NCI-H2029 treated with DMSO at 0.1 percent for 48 hours (cell line): ENCODE measurements around the gene SMIM10.
"Not testable (repeated sequence)": the region's sequence is repeated elsewhere in the genome, so short reads cannot be mapped to it uniquely, and the experiment has no call there.

ENCODE experiments used
- DNase-seq: peaks from one replicate; lab custom pipeline; 2025; lab: John Stamatoyannopoulos, UW

The SMIM10 gene

DNA sequence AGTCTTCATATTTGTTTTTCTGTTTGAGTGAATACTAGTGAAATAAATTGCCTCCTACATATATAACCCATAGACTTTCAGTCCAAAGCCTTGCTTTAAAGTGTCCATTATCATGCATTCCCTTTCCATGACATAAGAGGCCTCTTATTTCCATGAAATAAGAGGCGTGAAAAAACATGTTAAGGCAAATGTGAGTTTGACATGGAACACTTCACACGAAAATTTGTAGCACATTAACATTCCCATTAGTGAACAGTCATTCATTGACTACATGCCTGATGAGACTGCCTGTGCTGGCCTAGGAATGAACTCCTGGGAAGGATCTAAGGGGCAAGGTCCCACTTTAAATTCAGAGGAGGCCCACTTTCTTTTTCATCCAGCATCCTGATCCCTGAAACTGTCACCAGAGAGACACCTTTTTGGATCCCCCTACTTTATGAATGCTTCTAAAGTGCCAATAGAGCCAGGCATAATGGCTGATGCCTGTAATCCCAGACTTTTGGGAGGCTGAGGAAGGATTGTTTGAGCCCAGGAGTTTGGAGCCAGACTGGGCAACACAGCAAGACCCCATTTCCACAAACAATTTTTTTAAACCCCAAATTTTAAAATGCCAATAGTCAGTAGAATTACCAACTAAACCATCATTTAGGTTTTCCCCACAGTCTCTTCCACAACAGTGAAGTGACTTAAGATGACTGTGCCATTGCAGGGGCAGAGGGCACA is 24.9 kb downstream of the SMIM10 start:
- no peak for DNase-seq

DNA sequence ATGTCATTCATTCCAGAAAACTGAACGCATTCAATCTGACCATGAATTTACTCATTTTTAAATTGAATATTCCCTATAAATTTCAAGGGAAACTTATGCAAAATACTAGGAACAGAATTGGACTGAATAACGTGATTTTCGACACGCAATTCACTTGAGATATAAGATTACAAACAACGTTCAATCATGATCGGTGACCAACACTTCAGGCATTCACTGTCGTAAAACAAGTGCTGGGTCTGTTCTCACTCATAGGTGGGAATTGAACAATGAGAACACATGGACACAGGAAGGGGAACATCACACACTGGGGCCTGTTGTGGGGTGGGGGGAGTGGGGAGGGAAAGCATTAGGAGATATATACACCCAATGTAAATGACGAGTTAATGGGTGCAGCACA is 29.1 kb downstream of the SMIM10 start:
- not testable (repeated sequence) for DNase-seq

DNA sequence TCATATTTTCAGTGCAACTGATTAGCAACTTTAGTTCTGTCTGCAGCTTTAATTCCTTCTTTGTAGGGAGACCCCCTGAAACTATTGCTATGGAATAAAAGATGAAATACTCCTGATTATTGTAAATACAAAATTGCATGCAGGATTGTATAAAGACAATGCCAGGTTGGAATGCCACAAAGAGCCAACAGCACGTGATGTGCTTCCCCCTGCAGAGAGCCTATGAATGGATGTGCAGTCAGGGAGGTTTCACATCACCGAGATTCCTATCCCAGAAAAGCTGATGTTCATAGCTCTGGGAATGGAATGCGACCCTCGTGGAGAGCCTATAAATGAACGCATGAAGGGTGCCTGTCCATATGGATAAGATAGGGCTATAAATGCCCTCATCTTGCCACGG is 33.0 kb downstream of the SMIM10 start:
- not testable (repeated sequence) for DNase-seq

DNA sequence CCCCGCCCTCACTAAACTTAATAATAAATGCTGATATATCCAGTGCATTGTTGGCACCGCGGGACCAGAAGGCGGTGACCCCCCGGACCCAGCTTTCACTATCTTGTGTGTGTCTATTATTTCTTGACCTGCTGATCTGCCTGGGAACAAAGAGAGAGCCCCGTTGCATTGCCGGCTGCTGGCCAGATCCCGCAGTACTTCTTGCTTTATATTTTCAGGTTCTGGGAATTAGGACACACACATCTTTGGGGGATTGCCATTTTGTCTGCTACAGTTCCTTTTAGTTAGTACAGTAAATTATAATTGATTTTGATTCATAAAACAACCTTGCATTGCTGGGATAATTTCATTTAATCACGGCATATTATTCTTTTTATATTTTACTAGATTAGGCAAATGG is 33.7 kb downstream of the SMIM10 start:
- no peak for DNase-seq

DNA sequence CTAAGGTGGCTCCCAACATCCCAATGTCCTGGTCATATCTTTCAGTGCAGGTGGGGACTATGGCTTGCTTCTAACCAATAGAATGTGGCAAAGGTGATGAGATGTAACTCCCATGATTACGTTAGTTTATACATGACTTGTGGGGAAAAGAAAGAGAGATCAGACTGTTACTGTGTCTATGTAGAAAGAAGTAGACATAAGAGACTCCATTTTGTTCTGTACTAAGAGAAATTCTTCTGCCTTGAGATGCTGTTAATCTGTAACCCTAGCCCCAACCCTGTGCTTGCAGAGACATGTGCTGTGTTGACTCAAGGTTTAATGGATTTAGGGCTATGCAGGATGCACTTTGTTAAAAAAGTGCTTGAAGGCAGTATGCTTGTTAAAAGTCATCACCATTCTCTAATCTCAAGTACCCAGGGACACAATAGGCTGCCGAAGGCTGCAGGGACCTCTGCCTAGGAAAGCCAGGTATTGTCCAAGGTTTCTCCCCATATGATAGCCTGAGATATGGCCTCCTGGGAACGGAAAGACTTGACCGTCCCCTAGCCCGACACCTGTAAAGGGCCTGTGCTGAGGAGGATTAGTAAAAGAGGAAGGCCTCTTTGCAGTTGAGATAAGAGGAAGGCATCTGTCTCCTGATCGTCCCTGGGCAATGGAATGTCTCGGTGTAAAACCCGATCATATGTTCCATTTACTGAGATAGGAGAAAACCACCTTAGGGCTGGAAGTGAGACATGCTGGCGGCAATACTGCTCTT is 39.6 kb downstream of the SMIM10 start:
- DNase-seq = not testable (repeated sequence)

DNA sequence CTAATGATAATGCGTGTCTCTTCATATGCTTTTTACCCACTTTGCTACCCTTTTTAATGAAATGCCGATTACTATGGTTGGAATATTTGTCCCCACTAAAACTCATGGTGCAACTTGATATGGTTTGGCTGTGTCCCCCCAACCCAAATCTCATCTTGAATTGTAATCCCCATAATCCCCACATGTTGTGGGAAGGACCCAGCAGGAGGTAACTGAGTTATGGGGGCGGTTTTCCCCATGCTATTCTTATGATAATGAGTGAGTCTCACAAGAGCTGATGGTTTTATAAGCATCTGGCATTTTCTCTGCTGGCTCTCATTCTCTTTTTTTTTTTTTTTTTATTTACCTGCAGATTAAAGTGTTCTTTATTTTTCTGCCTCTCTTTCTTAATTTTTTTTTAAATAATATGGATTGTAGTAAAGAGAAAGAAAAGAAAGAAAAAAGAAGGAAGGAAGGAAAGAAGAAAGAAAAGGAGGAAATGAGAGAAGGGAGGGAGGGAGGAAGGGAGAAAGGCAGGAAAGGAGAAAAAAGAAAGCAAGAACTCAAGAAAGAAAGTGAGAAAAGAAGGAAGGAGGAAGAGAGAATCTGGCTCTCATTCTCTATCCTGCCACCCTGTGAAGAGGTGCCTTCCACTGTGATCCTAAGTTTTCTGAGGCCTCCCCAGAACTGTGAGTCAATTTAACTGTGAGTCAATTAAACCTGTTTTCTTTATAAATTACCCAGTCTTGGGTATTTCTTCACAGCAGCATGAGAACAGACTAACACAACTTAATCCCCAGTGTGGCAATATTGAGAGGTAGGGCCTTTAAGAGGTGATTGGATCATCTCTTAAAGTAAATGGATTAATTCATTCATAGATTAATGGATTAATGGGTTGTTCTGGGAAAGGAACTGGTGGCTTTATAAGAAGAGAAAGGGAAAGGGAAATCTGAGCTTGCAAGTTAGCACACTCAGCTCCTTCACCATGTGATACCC is 50.6 kb downstream of the SMIM10 start:
- DNase-seq = not testable (repeated sequence)
